Heart left ventricle (tissue), 16 donors: ENCODE data around the gene FAM170B. TPM values are rescaled to one million over a fixed set of nuclear protein-coding genes. Genes with fewer than 3 reads are reported as not detected.

Experiments
- ATAC-seq, 4 donors: fragments of 200-7000 bp; cut with Tn5 transposase; one replicate each; pipeline ENCODE4 v1.9.1; 2020 to 2022; ENCODE audit warnings: moderate library complexity in 4 of 4, mild to moderate bottlenecking in 3 of 4, moderate number of reproducible peaks in 1 of 4
- DNase-seq, 5 donors: peaks; one replicate each; pipeline ENCODE4 v3.0.0-alpha.2; 2020
- H3K27ac ChIP-seq, 12 donors: fragments of 200-600 bp; sonication (generic) in 4 of 12; one replicate each; pipeline versions ENCODE4 v1.5.0 to v1.8.0; 2016 to 2022; ENCODE audit warnings: mild to moderate bottlenecking in 2 of 12
- H3K27me3 ChIP-seq, 9 donors: fragments of 200-600 bp; sonication (generic) in 2 of 9; one replicate each; pipeline versions ENCODE4 v1.5.1 to v1.8.0; 2016 to 2022; ENCODE audit warnings: mild to moderate bottlenecking in 3 of 9
- H3K36me3 ChIP-seq, 9 donors: fragments of 200-600 bp; sonication (generic) in 2 of 9; one replicate each; pipeline versions ENCODE4 v1.5.0 to v1.8.0; 2018 to 2022; ENCODE audit warnings: mild to moderate bottlenecking in 2 of 9
- H3K4me1 ChIP-seq, 12 donors: fragments of 200-600 bp; sonication (generic) in 4 of 12; one replicate each; pipeline versions ENCODE4 v1.5.0 to v1.8.0; 2016 to 2022; ENCODE audit warnings: mild to moderate bottlenecking in 3 of 12
- H3K4me3 ChIP-seq, 12 donors: fragments of 200-600 bp; sonication (generic) in 4 of 12; one replicate each; pipeline versions ENCODE4 v1.5.0 to v1.8.0; 2017 to 2022; ENCODE audit warnings: mild to moderate bottlenecking in 9 of 12, moderate library complexity in 4 of 12
- H3K9me3 ChIP-seq, 12 donors: fragments of 200-600 bp; sonication (generic) in 4 of 12; one replicate each; pipeline versions ENCODE4 v1.5.0 to v1.8.0; 2016 to 2022; ENCODE audit warnings: mild to moderate bottlenecking in 1 of 12
- POLR2A ChIP-seq, 2 donors: fragments of 450-650 bp; IDR thresholded peaks; one replicate each; pipeline ENCODE4 v1.6.1; 2017; ENCODE audit warnings: antibody characterized with exemption in 2 of 2, mild to moderate bottlenecking in 2 of 2, moderate library complexity in 2 of 2
- WGBS, 4 donors: extraction: QIAGEN DNeasy Blood & Tissue Kit in 2 of 4; methylation state at CpG; one replicate each; pipeline versions ENCODE4 v1.1.5 to v1.1.7; 2013 to 2018; 5-methylcytosine and 5-hydroxymethylcytosine counted together
- intact Hi-C, 10 donors: fragments of 100-400 bp; cut with DNase I; formaldehyde crosslinking; loops; one replicate each; pipeline versions ENCODE4 v1.11.1 to v1.14.2; 2022
- polyA plus RNA-seq, 2 donors: library from polyadenylated mRNA; stranded (reverse); fragments of 200-250 nt; gene quantifications; one replicate each; pipeline ENCODE4 v1.2.3, GENCODE V29; 2013
- total RNA-seq, 9 donors: library from RNA; depleted of rRNA in 2 of 9; stranded (reverse); fragments of >200 nt in 2 of 9; fragmentation: NEBNext Ultra II Directional in 3 of 9; extraction: Animal tissue kit (Norgen Biotek cat#: 25700) in 3 of 9; gene quantifications; one replicate each; pipeline versions ENCODE4 v1.1.0 to v1.2.4, GENCODE V29; 2016 to 2023
- TF ChIP-seq, protein P1 (sequence below), 12 donors: fragments of 200-600 bp; sonication (generic) in 4 of 12; IDR thresholded peaks; one replicate each; pipeline versions ENCODE4 v1.5.0 to v1.8.0; 2018 to 2022; ENCODE audit warnings: antibody characterized with exemption in 12 of 12, mild to moderate bottlenecking in 5 of 12
- donor health status: ischemic (EF 13 %, LVEDD 7.1; RV severe dilation, severe dysfunction).
- donor health status: healthy with polysubstance abuse.
- donor health status: DM: no; HTN: yes; CAD: no.
- donor health status: DM: no; HTN: no; CAD: no.
- donor health status: ischemic (EF 25% LVEDD 6.9; RV normal size, moderate dysfunction).
- donor health status: ischemic (EF 25% LVEDD 5.7; RV mildly dilated, moderate dysfunction).
- donor health status: healthy.
- donor health status: DM: yes; HTN: yes; CAD: no.
- donor health status: ischemic (EF 35%, LVEDD 5.7; RV mildly dilated, moderate dysfunction).
- donor health status: nonischemic (EF 11% LVEDD 7.7; RV severe dilation, severe dysfunction).
- donor health status: DM: yes; HTN: yes; CAD: no.
- donor health status: PGD.
- donor health status: ischemic (EF 29% LVEDD 5.4; RV normal size, mild dysfunction).
- donor health status: nonischemic (EF 23%, LVEDD 6.1; RV moderate dilation, normal function).

The FAM170B gene
- total and polyA plus RNA-seq, 11 donors, result not detected

DNA sequence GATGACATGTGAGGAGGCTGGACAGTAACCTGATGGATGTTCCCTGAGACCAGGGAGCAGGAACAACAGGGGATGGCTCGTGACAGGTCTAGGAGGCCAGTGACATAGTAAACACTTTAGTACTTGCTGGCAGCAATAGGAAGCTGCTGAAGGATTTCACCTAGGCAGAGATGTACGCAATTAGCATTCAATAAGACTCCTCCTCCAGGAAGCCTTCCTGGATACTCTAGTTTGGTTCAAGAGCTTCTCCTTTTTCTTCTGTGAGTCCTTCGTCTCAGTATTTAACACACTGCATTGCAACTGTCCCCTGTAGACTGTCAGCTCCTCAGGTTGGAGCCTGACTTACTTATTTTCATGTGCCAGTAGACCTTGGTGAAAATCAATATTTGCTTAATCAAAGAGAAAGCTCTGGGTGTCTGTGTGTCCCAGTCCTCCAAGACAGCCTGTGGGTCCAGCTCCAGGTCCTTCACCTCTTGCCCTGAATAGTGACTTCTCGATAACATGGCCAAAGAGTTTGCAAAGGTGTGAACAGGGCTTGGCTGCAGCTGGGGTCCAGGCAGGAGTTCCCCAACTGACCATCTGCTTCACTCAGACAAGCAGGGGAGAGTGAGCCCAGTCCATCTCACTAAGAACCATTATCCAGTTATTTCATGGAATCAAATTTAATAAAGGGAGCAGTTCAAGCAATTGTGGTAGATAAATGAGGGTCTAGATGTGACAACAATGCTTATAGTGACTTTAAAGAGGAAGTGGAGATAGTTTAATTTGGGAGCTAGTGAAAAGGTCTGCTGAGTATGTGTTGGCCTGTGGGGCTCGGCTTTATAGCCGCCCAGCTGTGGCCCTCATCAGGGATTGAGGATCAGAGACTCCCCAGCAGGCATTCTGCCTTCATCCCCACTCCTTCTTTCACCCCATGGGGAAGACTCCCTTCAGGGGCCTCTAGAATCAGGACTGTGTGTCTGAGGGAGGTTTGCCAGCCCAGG lies 45.0 kb upstream of the FAM170B start:
- peaks cover 0 to 94% (median 36%) of the 10 kb centered on the region in 12 donors for H3K4me1 ChIP-seq
- H3K36me3 ChIP-seq, result no peaks in the 10 kb centered on the region
- no peaks in the 10 kb centered on the region for H3K9me3 ChIP-seq
- intact Hi-C loops, result loop anchor here in 2 of 10 donors (10.0 kb wide), 2 partner anchors 64 to 336 kb away; partner anchors contain the start of gene VSTM4 (in 1 of the 2)
- no peak for ATAC-seq
- 88 to 96% (median 92%) methylated on average over 6 of the region's 6 CpGs for WGBS, 4 donors
- DNase-seq, result no peak
- peak overlapping the region in 4 of 12 donors; percentile 68 to 84 (median 79) for H3K27ac ChIP-seq
- H3K4me3 ChIP-seq, result no peak overlapping the region
- TF ChIP-seq POLR2A (IDR thresholded peaks at IDR 0.05), result no peak
- TF ChIP-seq, protein P1, sequence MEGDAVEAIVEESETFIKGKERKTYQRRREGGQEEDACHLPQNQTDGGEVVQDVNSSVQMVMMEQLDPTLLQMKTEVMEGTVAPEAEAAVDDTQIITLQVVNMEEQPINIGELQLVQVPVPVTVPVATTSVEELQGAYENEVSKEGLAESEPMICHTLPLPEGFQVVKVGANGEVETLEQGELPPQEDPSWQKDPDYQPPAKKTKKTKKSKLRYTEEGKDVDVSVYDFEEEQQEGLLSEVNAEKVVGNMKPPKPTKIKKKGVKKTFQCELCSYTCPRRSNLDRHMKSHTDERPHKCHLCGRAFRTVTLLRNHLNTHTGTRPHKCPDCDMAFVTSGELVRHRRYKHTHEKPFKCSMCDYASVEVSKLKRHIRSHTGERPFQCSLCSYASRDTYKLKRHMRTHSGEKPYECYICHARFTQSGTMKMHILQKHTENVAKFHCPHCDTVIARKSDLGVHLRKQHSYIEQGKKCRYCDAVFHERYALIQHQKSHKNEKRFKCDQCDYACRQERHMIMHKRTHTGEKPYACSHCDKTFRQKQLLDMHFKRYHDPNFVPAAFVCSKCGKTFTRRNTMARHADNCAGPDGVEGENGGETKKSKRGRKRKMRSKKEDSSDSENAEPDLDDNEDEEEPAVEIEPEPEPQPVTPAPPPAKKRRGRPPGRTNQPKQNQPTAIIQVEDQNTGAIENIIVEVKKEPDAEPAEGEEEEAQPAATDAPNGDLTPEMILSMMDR (IDR thresholded peaks at IDR 0.05), result no peak
- H3K27me3 ChIP-seq, result no peaks in the 10 kb centered on the region

GRCh38 chr10:49177391-49178355 lies 43.9 kb upstream of the FAM170B start:
- intact Hi-C loops, result loop anchor here in 2 of 10 donors (10.0 kb wide), 2 partner anchors 63 to 337 kb away; partner anchors contain the start of gene VSTM4 (in 1 of the 2)
- peak; percentile 89 to 97 (median 92) for ATAC-seq

DNA sequence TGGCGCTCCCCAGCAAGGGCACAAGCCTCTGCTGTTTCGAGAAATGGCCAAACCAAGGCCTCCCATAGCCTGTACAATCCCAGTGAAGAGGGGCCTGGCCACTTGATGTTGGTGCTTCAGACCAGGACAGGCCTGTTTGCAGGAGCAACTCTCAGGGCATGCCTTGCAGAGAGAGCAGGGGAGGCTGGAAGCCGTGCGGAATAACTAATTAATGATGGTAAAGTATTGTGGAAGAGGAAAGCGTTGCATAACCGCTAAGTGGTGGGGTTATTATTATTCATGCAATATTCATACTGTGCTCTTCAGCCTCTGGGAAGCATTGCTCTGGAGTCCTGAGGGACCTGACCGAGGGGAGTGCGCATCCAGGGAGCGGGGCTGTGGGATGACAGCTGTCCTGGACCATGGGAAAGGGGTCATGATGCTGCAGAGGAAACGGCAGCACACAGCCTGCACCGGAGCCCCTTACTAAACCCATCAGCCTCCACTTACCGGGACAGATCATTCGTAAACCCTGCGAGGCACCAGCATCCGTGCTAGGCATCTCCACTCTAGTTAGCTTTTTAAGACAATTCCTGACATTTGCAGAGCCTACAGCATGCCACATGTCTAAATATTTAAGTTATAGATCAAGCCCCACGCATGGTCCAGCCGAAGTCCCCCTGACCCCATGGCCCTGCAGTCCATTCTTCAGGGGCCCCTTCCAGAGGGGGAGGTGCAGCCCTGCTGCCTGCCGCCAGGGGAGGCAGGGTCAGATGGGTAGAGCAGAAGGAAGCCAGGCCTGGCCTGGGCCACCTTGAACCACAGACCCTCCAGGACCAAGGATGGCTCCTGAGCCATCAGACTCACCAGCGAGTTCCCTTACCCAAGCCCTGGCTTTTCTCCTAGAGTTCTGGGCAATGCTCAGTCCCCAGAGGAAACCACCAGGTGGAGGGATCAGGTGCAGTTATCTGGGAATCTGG lies 42.8 kb upstream of the FAM170B start:
- Histone ChIP-seq H3K4me3 (peak overlapping the region in 2 of 12 donors; percentile 7 to 16), H3K9me3 (no peaks in the 10 kb centered on the region), H3K27me3 (no peaks in the 10 kb centered on the region), H3K36me3 (no peaks in the 10 kb centered on the region), H3K27ac (peak overlapping the region; percentile 46 to 90 (median 81)), H3K4me1 (peaks cover 0 to 94% (median 33%) of the 10 kb centered on the region in 12 donors)
- DNase-seq (peak; percentile 59 to 77 (median 68)), ATAC-seq (peak in 3 of 4 donors; percentile 26 to 64 (median 47))
- intact Hi-C loops, result loop anchor here in 2 of 10 donors (10.0 kb wide), 2 partner anchors 62 to 338 kb away; partner anchors contain the start of gene VSTM4 (in 1 of the 2)
- no peak for TF ChIP-seq POLR2A (IDR thresholded peaks at IDR 0.05)
- TF ChIP-seq, protein P1 (IDR thresholded peaks at IDR 0.05), result no peak
- 79 to 89% (median 87%) methylated on average over 19 of the region's 19 CpGs for WGBS, 4 donors

More at GRCh38 chr10:49177391-49178355, 43.9 kb upstream of the FAM170B start:
- Histone ChIP-seq H3K4me1 (peaks cover 0 to 94% (median 33%) of the 10 kb centered on the region in 12 donors), H3K27me3 (no peaks in the 10 kb centered on the region), H3K4me3 (no peak overlapping the region), H3K9me3 (no peaks in the 10 kb centered on the region), H3K27ac (peak overlapping the region; percentile 53 to 90 (median 81)), H3K36me3 (no peaks in the 10 kb centered on the region)
- TF ChIP-seq, protein P1 (IDR thresholded peaks at IDR 0.05), result no peak
- TF ChIP-seq POLR2A (IDR thresholded peaks at IDR 0.05), result no peak
- DNase-seq, result peak; percentile 73 to 86 (median 84)
- WGBS, 4 donors, result 60 to 69% (median 62%) methylated on average over 9 of the region's 9 CpGs
